MM.1S (cell line): ENCODE results near the gene TYR.

Source experiments
- DNase-seq: peaks from one replicate; pipeline ENCODE4 v3.0.0-alpha.2; 2015
- H2AFZ ChIP-seq: fragments of 300-600 bp; sonication (generic); 2 replicates; pipeline ENCODE4 v1.6.0; 2016; ENCODE audit warnings: antibody characterized with exemption, low read length
- H3F3A ChIP-seq: fragments of 300-600 bp; sonication (generic); 2 replicates; pipeline ENCODE4 v1.6.1; 2016; ENCODE audit warnings: mild to moderate bottlenecking, antibody characterized with exemption, low read length, moderate library complexity, mixed read lengths; ENCODE audit not compliant: insufficient read depth
- H3K27ac ChIP-seq: fragments of 300-600 bp; sonication (generic); 2 replicates; pipeline ENCODE4 v1.5.1; 2016; ENCODE audit warnings: mild to moderate bottlenecking, low read length
- H3K27me3 ChIP-seq: fragments of 300-600 bp; sonication (generic); replicated peaks from 2 replicates; pipeline ENCODE4 v1.6.0; 2016; ENCODE audit warnings: low read length; ENCODE audit not compliant: insufficient read depth
- H3K36me3 ChIP-seq: fragments of 300-600 bp; sonication (generic); replicated peaks from 2 replicates; pipeline ENCODE4 v1.6.1; 2016; ENCODE audit warnings: mild to moderate bottlenecking, low read length, mixed read lengths; ENCODE audit not compliant: insufficient read depth
- H3K4me1 ChIP-seq: fragments of 300-600 bp; sonication (generic); 2 replicates; pipeline ENCODE4 v1.6.1; 2016; ENCODE audit warnings: low read length, mixed read lengths
- H3K4me2 ChIP-seq: fragments of 300-600 bp; sonication (generic); 2 replicates; pipeline ENCODE4 v1.6.0; 2016; ENCODE audit warnings: low read depth, low read length
- H3K4me3 ChIP-seq: fragments of 300-600 bp; sonication (generic); 2 replicates; pipeline ENCODE4 v1.5.1; 2016; ENCODE audit warnings: low read length, mixed read lengths
- H3K79me2 ChIP-seq: fragments of 300-600 bp; sonication (generic); 2 replicates; pipeline ENCODE4 v1.6.1; 2016; ENCODE audit warnings: mixed run types, low read length, mixed read lengths
- H3K9ac ChIP-seq: fragments of 300-600 bp; sonication (generic); 2 replicates; pipeline ENCODE4 v1.6.1; 2016; ENCODE audit warnings: low read length, mixed read lengths
- H3K9me2 ChIP-seq: fragments of 300-600 bp; sonication (generic); replicated peaks from 2 replicates; pipeline ENCODE4 v1.6.1; 2016; ENCODE audit warnings: mild to moderate bottlenecking, low read length, mixed read lengths; ENCODE audit not compliant: insufficient read depth
- H3K9me3 ChIP-seq: fragments of 300-600 bp; sonication (generic); replicated peaks from 2 replicates; pipeline ENCODE4 v1.6.1; 2016; ENCODE audit warnings: mild to moderate bottlenecking, low read length, mixed read lengths; ENCODE audit not compliant: insufficient read depth
- H4K20me1 ChIP-seq: fragments of 300-600 bp; sonication (generic); 2 replicates; pipeline ENCODE4 v1.6.1; 2016; ENCODE audit warnings: mild to moderate bottlenecking, low read length, moderate library complexity, mixed read lengths; ENCODE audit not compliant: insufficient read depth
- CTCF ChIP-seq: fragments of 300-600 bp; sonication (generic); IDR thresholded peaks from 2 replicates; pipeline ENCODE4 v1.5.1; 2016; ENCODE audit warnings: antibody characterized with exemption, low read length, mixed read lengths
- EZH2 ChIP-seq: fragments of 300-600 bp; sonication (generic); optimal IDR thresholded peaks from 2 replicates; pipeline ENCODE3; 2017; ENCODE audit warnings: low read depth, mild to moderate bottlenecking, antibody characterized with exemption, low read length, mixed read lengths
- EZH2phosphoT487 ChIP-seq: fragments of 300-600 bp; sonication (generic); IDR thresholded peaks from 2 replicates; pipeline ENCODE4 v1.6.1; 2018; ENCODE audit warnings: antibody characterized with exemption, low read length

Gene TYR

GRCh38 chr11:89175796-89176195 lies 1.9 kb upstream of the TYR start:
- no peaks in the 10 kb centered on the region for H3K4me1 ChIP-seq
- no peaks in the 10 kb centered on the region for H4K20me1 ChIP-seq
- no peak overlapping the region for H3K4me2 ChIP-seq
- no peak overlapping the region for H3K9ac ChIP-seq
- no peaks in the 10 kb centered on the region for H3K36me3 ChIP-seq
- no peak overlapping the region for H2AFZ ChIP-seq
- no peaks in the 10 kb centered on the region for H3K27me3 ChIP-seq
- no peak overlapping the region for H3K27ac ChIP-seq
- H3K79me2 ChIP-seq: no peaks in the 10 kb centered on the region
- no peaks in the 10 kb centered on the region for H3F3A ChIP-seq
- DNase-seq: no peak
- no peaks in the 10 kb centered on the region for H3K9me3 ChIP-seq
- no peaks in the 10 kb centered on the region for H3K9me2 ChIP-seq
- H3K4me3 ChIP-seq: no peak overlapping the region
- TF ChIP-seq CTCF: no peak
- no peak for TF ChIP-seq EZH2
- TF ChIP-seq EZH2phosphoT487: no peak

GRCh38 chr11:89176938-89177337 lies 737 bp upstream of the TYR start:
- Histone ChIP-seq H3K9me2 (no peaks in the 10 kb centered on the region), H3K79me2 (no peaks in the 10 kb centered on the region), H3K9ac (no peak overlapping the region), H3K27ac (no peak overlapping the region), H3K9me3 (no peaks in the 10 kb centered on the region), H3K36me3 (no peaks in the 10 kb centered on the region), H4K20me1 (no peaks in the 10 kb centered on the region), H3K4me3 (no peak overlapping the region), H3K4me1 (no peaks in the 10 kb centered on the region), H3F3A (no peaks in the 10 kb centered on the region), H3K27me3 (no peaks in the 10 kb centered on the region), H3K4me2 (no peak overlapping the region), H2AFZ (no peak overlapping the region)
- TF ChIP-seq EZH2phosphoT487: no peak
- TF ChIP-seq EZH2: no peak
- no peak for TF ChIP-seq CTCF
- no peak for DNase-seq

GRCh38 chr11:89181111-89181510 lies 3.4 kb downstream of the TYR start:
- Histone ChIP-seq H3K27ac (no peak overlapping the region), H3K9me3 (no peaks in the 10 kb centered on the region), H3K4me2 (peak overlapping the region; percentile 13; the same call in 1 of the 2 replicates), H4K20me1 (no peaks in the 10 kb centered on the region), H2AFZ (peak overlapping the region; percentile 51; the same call in 1 of the 2 replicates), H3K36me3 (no peaks in the 10 kb centered on the region), H3K4me3 (no peak overlapping the region), H3K79me2 (no peaks in the 10 kb centered on the region), H3K9ac (no peak overlapping the region), H3K9me2 (no peaks in the 10 kb centered on the region), H3K27me3 (no peaks in the 10 kb centered on the region), H3K4me1 (no peaks in the 10 kb centered on the region), H3F3A (no peaks in the 10 kb centered on the region)
- no peak for TF ChIP-seq EZH2phosphoT487
- TF ChIP-seq CTCF: no peak
- no peak for TF ChIP-seq EZH2
- DNase-seq: no peak
